ENCODE results near the gene WDTC1.

Gene WDTC1

DNA sequence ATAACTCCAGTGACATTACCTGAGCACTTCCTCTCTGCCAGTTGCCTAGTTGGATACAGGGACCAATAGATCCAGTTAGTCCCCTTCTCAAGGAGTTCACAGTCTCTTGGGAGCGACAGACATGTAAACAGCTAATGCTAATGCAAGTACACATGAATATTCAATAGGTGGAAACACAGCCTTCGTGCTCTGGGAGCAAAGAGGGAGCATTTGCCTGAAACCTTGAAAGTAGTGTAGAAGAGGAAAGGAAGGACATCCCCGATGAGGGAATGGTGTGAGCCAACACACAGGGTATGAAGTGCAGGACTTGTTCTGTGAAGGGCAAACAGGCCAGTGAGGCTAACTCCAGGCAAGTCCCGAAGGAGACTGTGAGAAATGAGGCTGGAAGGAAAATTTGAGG is 83.7 kb downstream of the WDTC1 start:
- Histone ChIP-seq H3K79me2 (ENCODE audit: control insufficient read depth, insufficient read depth, low read length, unreplicated experiment) (peaks cover 12% of the 10 kb centered on the region), H2AFZ (ENCODE audit: low read length, unreplicated experiment) (no peak overlapping the region), H3K36me3 (ENCODE audit: insufficient read depth, low read length) (no peaks in the 10 kb centered on the region), H3K4me3 (ENCODE audit: low read depth, low read length) (no peak overlapping the region), H3K27me3 (ENCODE audit: insufficient read depth, low read length) (no peaks in the 10 kb centered on the region), H3K4me1 (ENCODE audit: control insufficient read depth, insufficient read depth, low read length, unreplicated experiment) (peaks cover 2% of the 10 kb centered on the region), H3K27ac (ENCODE audit: low read depth, low read length) (no peak overlapping the region)

DNA sequence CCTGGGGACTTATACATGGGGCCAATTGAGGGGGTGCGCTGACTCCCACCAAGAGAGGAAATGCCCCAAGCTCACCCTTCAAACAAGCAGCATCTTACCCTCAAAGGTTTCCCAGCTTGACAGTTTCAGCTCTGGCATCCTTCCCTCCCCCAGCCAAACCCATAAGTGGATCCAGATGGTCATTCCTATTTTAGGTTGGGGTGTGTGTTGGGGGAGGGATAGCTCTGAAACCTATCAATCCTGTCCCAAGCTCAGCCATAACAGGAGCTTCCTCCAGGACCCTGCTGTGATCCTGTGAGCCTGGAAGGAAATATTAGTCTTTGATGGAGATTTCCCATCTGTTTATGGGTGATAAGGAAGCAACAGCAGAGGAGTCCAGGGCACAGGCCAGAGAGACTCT is 84.2 kb downstream of the WDTC1 start:
- Histone ChIP-seq H3K4me3 (ENCODE audit: low read depth, low read length) (no peak overlapping the region), H3K79me2 (ENCODE audit: control insufficient read depth, insufficient read depth, low read length, unreplicated experiment) (peaks cover 17% of the 10 kb centered on the region), H3K36me3 (ENCODE audit: insufficient read depth, low read length) (no peaks in the 10 kb centered on the region), H2AFZ (ENCODE audit: low read length, unreplicated experiment) (no peak overlapping the region), H3K4me1 (ENCODE audit: control insufficient read depth, insufficient read depth, low read length, unreplicated experiment) (peaks cover 6% of the 10 kb centered on the region), H3K27me3 (ENCODE audit: insufficient read depth, low read length) (no peaks in the 10 kb centered on the region), H3K27ac (ENCODE audit: low read depth, low read length) (no peak overlapping the region)

DNA sequence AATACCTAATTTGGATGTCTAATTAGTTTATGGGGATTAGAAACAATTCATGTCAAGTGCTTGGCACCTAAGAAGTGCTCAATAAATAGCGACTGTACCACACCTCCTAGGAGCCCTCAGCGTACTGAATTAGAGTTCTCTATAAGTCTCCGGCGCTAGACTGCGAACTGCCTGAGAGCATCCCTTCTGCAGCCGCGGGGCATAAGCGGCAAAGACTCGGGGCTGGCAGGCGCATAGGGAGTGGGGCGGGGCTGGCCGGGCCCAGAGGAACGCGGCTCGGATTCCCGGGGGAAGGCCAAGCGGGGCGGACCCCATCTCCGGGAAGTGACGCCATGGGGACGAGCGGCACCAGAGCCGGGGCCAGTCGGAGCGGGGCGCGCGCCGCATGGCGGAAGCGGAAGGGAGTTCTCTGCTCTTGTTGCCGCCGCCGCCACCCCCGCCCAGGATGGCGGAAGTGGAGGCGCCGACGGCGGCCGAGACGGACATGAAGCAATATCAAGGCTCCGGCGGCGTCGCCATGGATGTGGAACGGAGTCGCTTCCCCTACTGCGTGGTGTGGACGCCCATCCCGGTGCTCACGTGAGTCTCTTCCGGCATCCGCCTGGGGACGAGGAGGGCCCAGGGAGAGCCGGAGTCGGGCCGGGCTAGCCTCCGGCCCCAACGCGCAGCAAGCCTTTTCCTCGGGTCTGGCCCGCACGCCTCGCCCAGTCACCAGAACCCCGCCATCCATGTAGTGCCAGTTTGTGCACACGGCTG is 87.6 kb downstream of the WDTC1 start, which contains the start of gene TMEM222:
Gene TMEM222 (plus strand): TSS at position 351 of the 756 bp plus-strand sequence. CDS start 35 bp downstream, at position 386.
- Histone ChIP-seq H3K36me3 (ENCODE audit: insufficient read depth, low read length) (no peaks in the 10 kb centered on the region), H3K79me2 (ENCODE audit: control insufficient read depth, insufficient read depth, low read length, unreplicated experiment) (peaks cover 49% of the 10 kb centered on the region), H3K4me3 (ENCODE audit: low read depth, low read length) (peak within 1 kb of the TSS; percentile 87), H3K4me1 (ENCODE audit: control insufficient read depth, insufficient read depth, low read length, unreplicated experiment) (peaks cover 9% of the 10 kb centered on the region), H2AFZ (ENCODE audit: low read length, unreplicated experiment) (peak within 1 kb of the TSS; percentile 96), H3K27me3 (ENCODE audit: insufficient read depth, low read length) (no peaks in the 10 kb centered on the region), H3K27ac (ENCODE audit: low read depth, low read length) (peak within 1 kb of the TSS; percentile 68)

DNA sequence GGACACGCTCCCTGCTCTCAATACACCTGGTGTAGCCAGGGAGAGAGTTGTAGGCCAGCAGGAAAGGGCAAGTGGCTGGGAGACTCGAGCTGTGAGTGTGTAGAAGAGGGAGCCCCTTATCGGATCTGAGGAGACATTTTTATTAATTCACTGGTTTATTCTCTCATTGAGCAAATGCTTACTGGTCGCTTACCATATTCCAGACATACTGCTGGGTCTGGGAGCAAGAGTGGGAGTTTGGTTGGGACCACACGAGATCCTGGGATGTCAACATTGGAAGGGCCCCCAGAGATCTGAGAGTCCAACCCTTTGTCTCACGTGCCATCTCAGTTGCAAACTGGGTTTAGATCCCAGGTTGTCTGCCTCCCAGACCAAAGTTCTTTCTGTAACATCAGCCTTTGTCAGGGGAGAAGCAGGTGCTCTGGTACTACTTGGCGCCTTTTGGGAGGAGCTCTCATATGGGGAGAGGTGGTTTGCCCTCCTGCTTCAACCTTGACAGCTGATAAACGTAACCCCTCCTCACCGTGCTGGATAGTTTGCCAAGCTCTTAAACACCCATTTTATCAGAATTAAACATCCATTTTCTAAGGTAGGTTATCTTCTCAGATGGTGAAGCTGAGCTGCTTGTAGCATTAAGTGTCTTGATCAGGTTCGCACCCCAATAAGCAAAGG is 88.3 kb downstream of the WDTC1 start:
- Histone ChIP-seq H3K4me1 (ENCODE audit: control insufficient read depth, insufficient read depth, low read length, unreplicated experiment) (peaks cover 9% of the 10 kb centered on the region), H2AFZ (ENCODE audit: low read length, unreplicated experiment) (peak overlapping the region; percentile 26), H3K4me3 (ENCODE audit: low read depth, low read length) (peak overlapping the region; percentile 87), H3K27ac (ENCODE audit: low read depth, low read length) (peak overlapping the region; percentile 68), H3K79me2 (ENCODE audit: control insufficient read depth, insufficient read depth, low read length, unreplicated experiment) (peaks cover 54% of the 10 kb centered on the region), H3K36me3 (ENCODE audit: insufficient read depth, low read length) (no peaks in the 10 kb centered on the region), H3K27me3 (ENCODE audit: insufficient read depth, low read length) (no peaks in the 10 kb centered on the region)

DNA sequence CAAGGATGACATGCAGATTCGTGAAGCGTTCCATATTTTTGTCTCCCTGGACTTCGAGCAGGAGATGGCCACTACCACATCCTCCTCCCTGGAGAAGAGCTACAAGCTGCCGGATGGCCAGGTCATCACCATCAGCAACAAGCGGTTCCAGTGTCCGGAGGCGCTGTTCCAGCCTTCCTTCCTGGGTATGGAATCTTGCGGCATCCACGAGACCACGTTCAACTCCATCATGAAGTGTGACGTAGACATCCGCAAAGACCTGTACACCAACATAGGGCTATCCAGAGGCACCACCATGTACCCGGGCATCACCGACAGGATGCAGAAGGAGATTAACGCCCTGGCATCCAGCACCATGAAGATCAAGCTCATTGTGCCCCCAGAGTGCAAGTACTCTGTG is 90.9 kb downstream of the WDTC1 start:
- Histone ChIP-seq H2AFZ (ENCODE audit: low read length, unreplicated experiment) (no peak overlapping the region), H3K36me3 (ENCODE audit: insufficient read depth, low read length) (no peaks in the 10 kb centered on the region), H3K4me3 (ENCODE audit: low read depth, low read length) (no peak overlapping the region), H3K27ac (ENCODE audit: low read depth, low read length) (no peak overlapping the region), H3K4me1 (ENCODE audit: control insufficient read depth, insufficient read depth, low read length, unreplicated experiment) (peaks cover 9% of the 10 kb centered on the region), H3K27me3 (ENCODE audit: insufficient read depth, low read length) (no peaks in the 10 kb centered on the region), H3K79me2 (ENCODE audit: control insufficient read depth, insufficient read depth, low read length, unreplicated experiment) (peaks cover 73% of the 10 kb centered on the region)

DNA sequence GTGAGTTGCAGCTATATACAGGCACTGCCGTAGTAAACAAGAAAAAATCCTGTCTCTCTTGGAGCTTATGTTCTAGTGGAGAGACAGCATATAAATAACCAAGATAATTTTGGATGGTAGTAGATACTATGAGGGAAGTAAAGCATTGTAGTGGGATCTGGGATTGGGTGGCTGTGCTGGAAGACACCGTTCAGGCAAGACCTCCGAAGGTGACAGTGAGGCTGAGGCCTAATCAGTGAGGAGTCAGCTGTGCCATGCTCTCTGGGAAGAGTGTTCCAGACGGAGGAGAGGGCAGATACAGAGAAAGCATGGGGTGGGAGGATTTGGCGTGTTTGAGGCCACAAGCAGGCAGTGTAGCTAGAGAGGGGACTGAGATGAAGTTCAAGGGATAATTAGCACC is 93.5 kb downstream of the WDTC1 start:
- H3K27ac ChIP-seq (ENCODE audit: low read depth, low read length): no peak overlapping the region
- H3K36me3 ChIP-seq (ENCODE audit: insufficient read depth, low read length): peaks cover 6% of the 10 kb centered on the region; the same call in 1 of the 2 replicates
- peaks cover 23% of the 10 kb centered on the region for H3K4me1 ChIP-seq (ENCODE audit: control insufficient read depth, insufficient read depth, low read length, unreplicated experiment)
- peaks cover 69% of the 10 kb centered on the region for H3K79me2 ChIP-seq (ENCODE audit: control insufficient read depth, insufficient read depth, low read length, unreplicated experiment)
- no peak overlapping the region for H3K4me3 ChIP-seq (ENCODE audit: low read depth, low read length)
- no peaks in the 10 kb centered on the region for H3K27me3 ChIP-seq (ENCODE audit: insufficient read depth, low read length)
- H2AFZ ChIP-seq (ENCODE audit: low read length, unreplicated experiment): no peak overlapping the region

DNA sequence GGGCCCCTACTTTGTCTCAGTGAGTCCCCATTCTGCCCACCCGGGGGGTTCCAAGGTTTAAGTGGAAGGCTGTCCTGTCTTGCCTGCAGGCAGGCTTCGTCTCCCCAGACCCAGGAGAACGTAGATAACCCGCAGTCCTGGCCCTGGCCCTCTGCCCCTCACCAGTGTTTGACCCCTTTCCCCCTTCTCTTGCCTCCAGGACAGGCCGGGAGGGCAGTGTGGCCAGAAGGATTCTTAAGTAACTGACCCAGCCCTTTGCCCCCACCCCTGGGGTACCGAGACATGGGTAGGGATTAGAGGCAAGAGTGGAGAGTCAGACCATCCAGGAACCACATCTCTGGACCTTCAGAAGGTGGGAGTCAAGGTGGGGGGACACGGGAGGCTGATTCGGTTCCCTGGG is 96.4 kb downstream of the WDTC1 start:
- H3K79me2 ChIP-seq (ENCODE audit: control insufficient read depth, insufficient read depth, low read length, unreplicated experiment): peaks cover 42% of the 10 kb centered on the region
- H3K27me3 ChIP-seq (ENCODE audit: insufficient read depth, low read length): no peaks in the 10 kb centered on the region
- no peak overlapping the region for H2AFZ ChIP-seq (ENCODE audit: low read length, unreplicated experiment)
- no peak overlapping the region for H3K4me3 ChIP-seq (ENCODE audit: low read depth, low read length)
- H3K36me3 ChIP-seq (ENCODE audit: insufficient read depth, low read length): peaks cover 16% of the 10 kb centered on the region; the same call in 1 of the 2 replicates
- H3K27ac ChIP-seq (ENCODE audit: low read depth, low read length): no peak overlapping the region
- H3K4me1 ChIP-seq (ENCODE audit: control insufficient read depth, insufficient read depth, low read length, unreplicated experiment): peaks cover 14% of the 10 kb centered on the region

DNA sequence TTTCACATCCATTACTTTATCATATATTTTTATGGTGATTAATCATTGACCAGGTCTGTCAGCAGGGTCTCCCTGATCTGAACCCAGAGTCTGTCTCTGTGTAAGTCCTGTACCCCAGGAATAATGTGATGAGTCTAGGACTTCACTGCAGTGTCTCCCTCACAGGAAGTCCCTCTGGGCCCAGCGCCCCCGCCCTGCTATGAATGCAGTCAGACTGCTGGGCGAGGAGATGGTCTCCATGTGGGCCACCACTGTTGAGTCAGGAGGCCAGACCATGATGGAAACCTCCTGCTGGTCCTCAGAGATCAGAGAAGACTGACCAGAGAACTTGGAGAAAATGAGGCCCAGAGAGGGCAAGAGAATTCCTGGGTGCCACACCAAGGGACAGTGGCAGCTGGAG is 97.0 kb downstream of the WDTC1 start:
- Histone ChIP-seq H3K36me3 (ENCODE audit: insufficient read depth, low read length) (peaks cover 16% of the 10 kb centered on the region; the same call in 1 of the 2 replicates), H2AFZ (ENCODE audit: low read length, unreplicated experiment) (no peak overlapping the region), H3K79me2 (ENCODE audit: control insufficient read depth, insufficient read depth, low read length, unreplicated experiment) (peaks cover 36% of the 10 kb centered on the region), H3K4me1 (ENCODE audit: control insufficient read depth, insufficient read depth, low read length, unreplicated experiment) (peaks cover 14% of the 10 kb centered on the region), H3K27ac (ENCODE audit: low read depth, low read length) (no peak overlapping the region), H3K4me3 (ENCODE audit: low read depth, low read length) (no peak overlapping the region), H3K27me3 (ENCODE audit: insufficient read depth, low read length) (no peaks in the 10 kb centered on the region)

DNA sequence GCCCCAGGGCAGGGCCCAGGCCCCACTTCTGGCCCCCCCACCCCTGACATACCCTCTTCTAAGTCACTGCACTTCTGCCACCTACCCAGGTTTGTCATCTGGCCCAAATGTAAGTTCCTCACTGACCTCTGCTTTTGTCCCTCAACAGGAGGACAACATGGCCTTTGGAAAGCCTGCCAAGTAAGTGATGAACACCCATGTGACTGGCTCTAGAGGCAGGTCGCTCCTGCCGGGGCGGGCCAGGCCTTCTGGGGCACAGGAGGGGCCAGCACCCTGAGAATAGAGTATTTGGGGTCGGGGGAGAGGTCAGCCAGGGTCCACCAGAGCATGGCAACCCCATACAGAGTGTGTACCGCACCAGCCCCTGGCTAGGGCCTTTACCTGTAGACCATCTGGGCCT is 97.5 kb downstream of the WDTC1 start:
- peaks cover 16% of the 10 kb centered on the region; the same call in 1 of the 2 replicates for H3K36me3 ChIP-seq (ENCODE audit: insufficient read depth, low read length)
- no peak overlapping the region for H3K4me3 ChIP-seq (ENCODE audit: low read depth, low read length)
- H3K4me1 ChIP-seq (ENCODE audit: control insufficient read depth, insufficient read depth, low read length, unreplicated experiment): peaks cover 14% of the 10 kb centered on the region
- H2AFZ ChIP-seq (ENCODE audit: low read length, unreplicated experiment): no peak overlapping the region
- H3K27me3 ChIP-seq (ENCODE audit: insufficient read depth, low read length): no peaks in the 10 kb centered on the region
- H3K79me2 ChIP-seq (ENCODE audit: control insufficient read depth, insufficient read depth, low read length, unreplicated experiment): peaks cover 31% of the 10 kb centered on the region
- peak overlapping the region; percentile 45 for H3K27ac ChIP-seq (ENCODE audit: low read depth, low read length)

DNA sequence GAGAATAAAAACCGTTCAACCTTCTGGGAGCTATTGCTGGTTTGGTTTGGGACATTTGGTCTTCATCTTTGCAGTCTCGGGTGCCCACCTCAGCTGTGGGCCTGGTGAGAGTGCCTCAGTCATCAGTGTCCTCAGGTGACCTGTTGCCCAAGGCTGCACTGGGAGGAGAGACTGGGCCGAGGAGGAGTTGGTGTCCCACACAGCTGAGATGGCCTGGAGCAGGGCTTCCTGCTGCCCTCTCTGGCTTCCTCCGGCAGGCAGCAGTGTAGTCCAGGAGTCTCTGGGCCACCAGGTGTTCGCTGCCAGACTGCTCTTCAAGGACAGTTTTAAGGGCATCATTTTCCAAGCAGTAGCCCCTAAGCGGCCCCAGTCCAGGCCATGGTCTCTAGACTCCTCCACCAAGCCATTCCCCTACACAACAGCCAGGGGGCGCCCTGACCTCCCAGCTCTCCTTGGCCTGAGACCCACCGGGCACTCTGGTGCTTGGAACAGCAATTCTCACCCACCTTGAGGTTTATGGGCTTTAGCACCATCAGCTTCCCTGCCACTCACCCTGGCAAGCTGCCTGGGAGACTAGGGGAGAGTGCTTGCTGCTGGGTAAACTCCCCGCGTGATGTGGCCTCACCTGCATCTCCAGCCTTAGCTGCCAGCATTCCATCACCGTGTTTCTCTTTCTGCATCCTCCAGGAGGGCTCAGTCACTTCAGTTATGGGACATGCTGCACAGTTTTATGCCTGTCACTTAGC is 98.3 kb downstream of the WDTC1 start:
- Histone ChIP-seq H3K27me3 (ENCODE audit: insufficient read depth, low read length) (no peaks in the 10 kb centered on the region), H3K4me3 (ENCODE audit: low read depth, low read length) (no peak overlapping the region), H2AFZ (ENCODE audit: low read length, unreplicated experiment) (no peak overlapping the region), H3K27ac (ENCODE audit: low read depth, low read length) (peak overlapping the region; percentile 45; the same call in 1 of the 2 replicates), H3K4me1 (ENCODE audit: control insufficient read depth, insufficient read depth, low read length, unreplicated experiment) (peaks cover 14% of the 10 kb centered on the region), H3K36me3 (ENCODE audit: insufficient read depth, low read length) (peaks cover 16% of the 10 kb centered on the region; the same call in 1 of the 2 replicates), H3K79me2 (ENCODE audit: control insufficient read depth, insufficient read depth, low read length, unreplicated experiment) (peaks cover 25% of the 10 kb centered on the region)

Measured in ACC112 (cell line).